Fibroblast of peridontal ligament (primary cell): ENCODE measurements around the gene GLI3.
A peak's percentile ranks its signal among the peaks of the same experiment; 100 is the strongest.

Experiments used
- DNase-seq: peaks from one replicate; pipeline ENCODE4 v3.0.0-alpha.2; 2010; ENCODE audit errors: extremely low read depth

The GLI3 gene

GRCh38 chr7:42143711-42144600, 93.1 kb downstream of the GLI3 start:
- DNase-seq: peak; percentile 80

GRCh38 chr7:42142089-42142488, 94.9 kb downstream of the GLI3 start:
- DNase-seq: no peak

GRCh38 chr7:42139751-42140150, 97.3 kb downstream of the GLI3 start:
- no peak for DNase-seq

GRCh38 chr7:42138691-42139090, 98.3 kb downstream of the GLI3 start:
- no peak for DNase-seq

- no peak for DNase-seq
These were observed 99.1 kb downstream of the GLI3 start for GRCh38 chr7:42137941-42138340.

- DNase-seq: no peak
These were observed 99.6 kb downstream of the GLI3 start for GRCh38 chr7:42137431-42137830.

- DNase-seq: no peak
These were observed 101.3 kb downstream of the GLI3 start for GRCh38 chr7:42135728-42136127.

- no peak for DNase-seq
These were observed 102.6 kb downstream of the GLI3 start for GRCh38 chr7:42134276-42134876.

GRCh38 chr7:42133321-42133720, 103.7 kb downstream of the GLI3 start:
- DNase-seq: no peak

GRCh38 chr7:42128703-42129102, 108.3 kb downstream of the GLI3 start:
- DNase-seq: no peak

- no peak for DNase-seq
These were observed 109.8 kb downstream of the GLI3 start for GRCh38 chr7:42127232-42127622.

GRCh38 chr7:42126475-42127231, 110.4 kb downstream of the GLI3 start:
- no peak for DNase-seq

GRCh38 chr7:42125321-42125720, 111.7 kb downstream of the GLI3 start:
- no peak for DNase-seq

GRCh38 chr7:42123716-42124115, 113.3 kb downstream of the GLI3 start:
- no peak for DNase-seq

GRCh38 chr7:42120191-42120590, 116.8 kb downstream of the GLI3 start:
- no peak for DNase-seq

- no peak for DNase-seq
These were observed 119.8 kb downstream of the GLI3 start for GRCh38 chr7:42117201-42117600.

GRCh38 chr7:42115795-42116194, 121.2 kb downstream of the GLI3 start:
- DNase-seq: no peak

GRCh38 chr7:42110333-42110732, 126.7 kb downstream of the GLI3 start:
- no peak for DNase-seq

- DNase-seq: no peak
These were observed 128.0 kb downstream of the GLI3 start for GRCh38 chr7:42108803-42109528.

GRCh38 chr7:42107484-42108240, 129.3 kb downstream of the GLI3 start:
- peak; percentile 65 for DNase-seq

- DNase-seq: no peak
These were observed 130.4 kb downstream of the GLI3 start for GRCh38 chr7:42106562-42106961.
